WTC11 (cell line): ENCODE data around the gene ZBTB12. TPM values are rescaled to one million over a fixed set of nuclear protein-coding genes. Genes with fewer than 3 reads are reported as not detected.

ENCODE experiments used
- ATAC-seq: fragments of 200-7000 bp; cut with Tn5 transposase; 2 replicates; pipeline ENCODE4 v1.10.0; 2021; ENCODE audit warnings: mild to moderate bottlenecking, moderate library complexity
- CTCF ChIA-PET: fragments of 300-600 bp; sonication (Branson Sonifier 250); formaldehyde crosslinking; loops from one replicate; lab custom pipeline; 2021; ENCODE audit warnings: antibody characterized with exemption; lab: Charles Lee
- POLR2A ChIA-PET: fragments of 350-600 bp; sonication (Branson Sonifier 250); formaldehyde crosslinking; loops from one replicate; lab custom pipeline; 2021; ENCODE audit warnings: antibody characterized with exemption; lab: Charles Lee
- DNase-seq: peaks from one replicate; pipeline ENCODE4 v3.0.0; 2021; ENCODE audit warnings: low spot score
- H3K27ac Mint-ChIP-seq: 2 replicates; pipeline ENCODE4 v1.8.0; 2021; ENCODE audit warnings: mixed read lengths
- H3K27me3 Mint-ChIP-seq: 2 replicates; pipeline ENCODE4 v1.8.0; 2021; ENCODE audit warnings: low read depth, mild to moderate bottlenecking, moderate library complexity, mixed read lengths
- H3K36me3 Mint-ChIP-seq: 2 replicates; pipeline ENCODE4 v1.8.0; 2021; ENCODE audit warnings: mixed read lengths
- H3K4me1 Mint-ChIP-seq: 2 replicates; pipeline ENCODE4 v1.8.0; 2022; ENCODE audit warnings: mixed read lengths
- H3K4me3 Mint-ChIP-seq: 2 replicates; pipeline ENCODE4 v1.8.0; 2021; ENCODE audit warnings: mild to moderate bottlenecking, moderate library complexity, mixed read lengths
- H3K9me3 Mint-ChIP-seq: 2 replicates; pipeline ENCODE4 v1.8.0; 2021; ENCODE audit warnings: mixed read lengths
- ATF2 ChIP-seq: sonication (generic); formaldehyde crosslinking; IDR thresholded peaks from 2 replicates; pipeline ENCODE4 v1.8.1; 2022; ENCODE audit warnings: low read depth, missing genetic modification reagents, borderline replicate concordance
- CBFB ChIP-seq: sonication (generic); formaldehyde crosslinking; IDR thresholded peaks from 2 replicates; pipeline ENCODE4 v1.8.1; 2022; ENCODE audit warnings: mild to moderate bottlenecking, low read depth, missing genetic modification reagents
- E2F1 ChIP-seq: sonication (generic); formaldehyde crosslinking; IDR thresholded peaks from 2 replicates; pipeline ENCODE4 v1.8.0; 2022; ENCODE audit warnings: mild to moderate bottlenecking, missing genetic modification reagents
- GRHL2 ChIP-seq: fragments of 250-450 bp; sonication (Bioruptor Pico); IDR thresholded peaks from 2 replicates; pipeline ENCODE4 v1.8.0; 2022; ENCODE audit warnings: mild to moderate bottlenecking, moderate library complexity; ENCODE audit not compliant: insufficient replicate concordance, severe bottlenecking
- IRF2 ChIP-seq: sonication (generic); formaldehyde crosslinking; IDR thresholded peaks from 2 replicates; pipeline ENCODE4 v1.8.0; 2022; ENCODE audit warnings: low read depth, missing genetic modification reagents, borderline replicate concordance
- JUN ChIP-seq: sonication (generic); formaldehyde crosslinking; IDR thresholded peaks from 2 replicates; pipeline ENCODE4 v1.8.0; 2023; ENCODE audit warnings: mild to moderate bottlenecking, missing genetic modification reagents
- MYBL2 ChIP-seq: sonication (generic); formaldehyde crosslinking; IDR thresholded peaks from 2 replicates; pipeline ENCODE4 v1.8.1; 2023; ENCODE audit warnings: mild to moderate bottlenecking, moderate library complexity, missing genetic modification reagents
- NR3C1 ChIP-seq: sonication (generic); formaldehyde crosslinking; conservative IDR thresholded peaks from 2 replicates; pipeline ENCODE4 v1.8.1; 2023; ENCODE audit warnings: low read depth, mild to moderate bottlenecking, missing genetic modification reagents
- PRRX2 ChIP-seq: fragments of 250-450 bp; sonication (Bioruptor Pico); IDR thresholded peaks from 2 replicates; pipeline ENCODE4 v1.8.0; 2021; ENCODE audit warnings: mild to moderate bottlenecking
- SMAD3 ChIP-seq: sonication (generic); formaldehyde crosslinking; IDR thresholded peaks from 2 replicates; pipeline ENCODE4 v1.8.0; 2022; ENCODE audit warnings: missing genetic modification reagents, mild to moderate bottlenecking, borderline replicate concordance
- SOX15 ChIP-seq: fragments of 250-450 bp; sonication (Bioruptor Pico); IDR thresholded peaks from 2 replicates; pipeline ENCODE4 v1.9.0; 2021; ENCODE audit warnings: mild to moderate bottlenecking
- TEAD4 ChIP-seq: sonication (generic); formaldehyde crosslinking; IDR thresholded peaks from 2 replicates; pipeline ENCODE4 v1.8.0; 2022; ENCODE audit warnings: mild to moderate bottlenecking, missing genetic modification reagents
- USF1 ChIP-seq: sonication (generic); formaldehyde crosslinking; IDR thresholded peaks from 2 replicates; pipeline ENCODE4 v1.8.0; 2022; ENCODE audit warnings: mild to moderate bottlenecking, missing genetic modification reagents
- USF2 ChIP-seq: sonication (generic); formaldehyde crosslinking; IDR thresholded peaks from 2 replicates; pipeline ENCODE4 v1.8.1; 2023; ENCODE audit warnings: mild to moderate bottlenecking, missing genetic modification reagents, moderate library complexity
- ZNF138 ChIP-seq: sonication (generic); formaldehyde crosslinking; conservative IDR thresholded peaks from 2 replicates; pipeline ENCODE4 v1.8.1; 2022; ENCODE audit warnings: mild to moderate bottlenecking, moderate library complexity, missing genetic modification reagents
- ZNF232 ChIP-seq: sonication (generic); formaldehyde crosslinking; IDR thresholded peaks from 2 replicates; pipeline ENCODE4 v1.8.0; 2022; ENCODE audit warnings: mild to moderate bottlenecking, missing genetic modification reagents
- ZNF416 ChIP-seq: fragments of 250-450 bp; sonication (Bioruptor Pico); IDR thresholded peaks from 2 replicates; pipeline ENCODE4 v1.9.0; 2021; ENCODE audit warnings: mild to moderate bottlenecking, inconsistent platforms
- ZNF671 ChIP-seq: fragments of 250-450 bp; sonication (Bioruptor Pico); IDR thresholded peaks from 2 replicates; pipeline ENCODE4 v1.8.0; 2021; ENCODE audit warnings: mild to moderate bottlenecking
- ZSCAN18 ChIP-seq: fragments of 250-450 bp; sonication (Bioruptor Pico); IDR thresholded peaks from 2 replicates; pipeline ENCODE4 v2.1.2; 2022; ENCODE audit warnings: mild to moderate bottlenecking, moderate library complexity
- total RNA-seq: library from RNA; stranded (reverse); gene quantifications from 3 replicates; pipeline ENCODE4 v1.2.3, GENCODE V29; 2021
- TF ChIP-seq, protein P1 (sequence below): sonication (generic); formaldehyde crosslinking; IDR thresholded peaks from 2 replicates; pipeline ENCODE4 v1.8.0; 2022; ENCODE audit warnings: mild to moderate bottlenecking, missing genetic modification reagents
- TF ChIP-seq, protein P2 (sequence below): sonication (generic); formaldehyde crosslinking; IDR thresholded peaks from 2 replicates; pipeline ENCODE4 v1.8.1; 2022; ENCODE audit warnings: low read depth, mild to moderate bottlenecking, moderate library complexity, missing genetic modification reagents, borderline replicate concordance
- TF ChIP-seq, protein P3 (sequence below): sonication (generic); formaldehyde crosslinking; IDR thresholded peaks from 2 replicates; pipeline ENCODE4 v1.8.1; 2022; ENCODE audit warnings: missing genetic modification reagents, borderline replicate concordance
- TF ChIP-seq, protein P4 (sequence below): sonication (generic); formaldehyde crosslinking; IDR thresholded peaks from 2 replicates; pipeline ENCODE4 v1.8.1; 2023; ENCODE audit warnings: mild to moderate bottlenecking, missing genetic modification reagents

Gene ZBTB12
- total RNA-seq, 1 experiment from 2014 or later, result 24.0 TPM

GRCh38 chr6:31935823-31936222 is 33.9 kb upstream of the ZBTB12 start:
- Mint-ChIP-seq H3K27ac (no peak overlapping the region), H3K4me1 (peaks cover 7% of the 10 kb centered on the region), H3K36me3 (no peaks in the 10 kb centered on the region), H3K27me3 (peaks cover 10% of the 10 kb centered on the region), H3K4me3 (no peak overlapping the region), H3K9me3 (peaks cover 12% of the 10 kb centered on the region)
- no peak for DNase-seq
- ChIA-PET CTCF (no interaction called here), POLR2A (no interaction called here)
- no peak for ATAC-seq
- TF ChIP-seq TEAD4 (CRISPR knock-in tag) (no peak), IRF2 (CRISPR knock-in tag) (no peak), PRRX2 (no peak), MYBL2 (no peak)
- TF ChIP-seq, protein P1, sequence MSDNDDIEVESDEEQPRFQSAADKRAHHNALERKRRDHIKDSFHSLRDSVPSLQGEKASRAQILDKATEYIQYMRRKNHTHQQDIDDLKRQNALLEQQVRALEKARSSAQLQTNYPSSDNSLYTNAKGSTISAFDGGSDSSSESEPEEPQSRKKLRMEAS (CRISPR knock-in tag), result no peak

GRCh38 chr6:31935021-31935420 is 33.1 kb upstream of the ZBTB12 start:
- peaks cover 10% of the 10 kb centered on the region for H3K27me3 Mint-ChIP-seq
- CTCF ChIA-PET, result no interaction called here
- H3K9me3 Mint-ChIP-seq, result peaks cover 13% of the 10 kb centered on the region
- peaks cover under 1% of the 10 kb centered on the region; the same call in 1 of the 2 replicates for H3K4me1 Mint-ChIP-seq
- ATAC-seq (no peak), DNase-seq (no peak)
- no peak overlapping the region for H3K4me3 Mint-ChIP-seq
- no peak overlapping the region for H3K27ac Mint-ChIP-seq
- TF ChIP-seq SOX15, result no peak
- TF ChIP-seq, protein P2, sequence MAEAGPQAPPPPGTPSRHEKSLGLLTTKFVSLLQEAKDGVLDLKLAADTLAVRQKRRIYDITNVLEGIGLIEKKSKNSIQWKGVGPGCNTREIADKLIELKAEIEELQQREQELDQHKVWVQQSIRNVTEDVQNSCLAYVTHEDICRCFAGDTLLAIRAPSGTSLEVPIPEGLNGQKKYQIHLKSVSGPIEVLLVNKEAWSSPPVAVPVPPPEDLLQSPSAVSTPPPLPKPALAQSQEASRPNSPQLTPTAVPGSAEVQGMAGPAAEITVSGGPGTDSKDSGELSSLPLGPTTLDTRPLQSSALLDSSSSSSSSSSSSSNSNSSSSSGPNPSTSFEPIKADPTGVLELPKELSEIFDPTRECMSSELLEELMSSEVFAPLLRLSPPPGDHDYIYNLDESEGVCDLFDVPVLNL (CRISPR knock-in tag), result no peak
- TF ChIP-seq MYBL2, result no peak
- TF ChIP-seq USF2 (CRISPR knock-in tag), result no peak
- TF ChIP-seq CBFB (CRISPR knock-in tag), result no peak
- no peak for TF ChIP-seq ZSCAN18
- TF ChIP-seq, protein P3, sequence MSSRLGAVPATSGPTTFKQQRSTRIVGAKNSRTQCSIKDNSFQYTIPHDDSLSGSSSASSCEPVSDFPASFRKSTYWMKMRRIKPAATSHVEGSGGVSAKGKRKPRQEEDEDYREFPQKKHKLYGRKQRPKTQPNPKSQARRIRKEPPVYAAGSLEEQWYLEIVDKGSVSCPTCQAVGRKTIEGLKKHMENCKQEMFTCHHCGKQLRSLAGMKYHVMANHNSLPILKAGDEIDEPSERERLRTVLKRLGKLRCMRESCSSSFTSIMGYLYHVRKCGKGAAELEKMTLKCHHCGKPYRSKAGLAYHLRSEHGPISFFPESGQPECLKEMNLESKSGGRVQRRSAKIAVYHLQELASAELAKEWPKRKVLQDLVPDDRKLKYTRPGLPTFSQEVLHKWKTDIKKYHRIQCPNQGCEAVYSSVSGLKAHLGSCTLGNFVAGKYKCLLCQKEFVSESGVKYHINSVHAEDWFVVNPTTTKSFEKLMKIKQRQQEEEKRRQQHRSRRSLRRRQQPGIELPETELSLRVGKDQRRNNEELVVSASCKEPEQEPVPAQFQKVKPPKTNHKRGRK (CRISPR knock-in tag), result no peak
- no peak for TF ChIP-seq ZNF671
- TF ChIP-seq ATF2 (CRISPR knock-in tag), result no peak
- no peak for TF ChIP-seq ZNF416
- no peak for TF ChIP-seq JUN
- POLR2A ChIA-PET, result no interaction called here
- no peaks in the 10 kb centered on the region for H3K36me3 Mint-ChIP-seq

- no peak overlapping the region for H3K27ac Mint-ChIP-seq
- CTCF ChIA-PET, result no interaction called here
- peaks cover 10% of the 10 kb centered on the region for H3K27me3 Mint-ChIP-seq
- POLR2A ChIA-PET, result interaction anchor here (0.6 kb wide), 1 partner anchor 50 kb away, joined by 3 read pairs; no protein-coding TSS in a partner anchor
- no peak overlapping the region for H3K4me3 Mint-ChIP-seq
- no peaks in the 10 kb centered on the region for H3K36me3 Mint-ChIP-seq
- ATAC-seq (no peak), DNase-seq (no peak)
- no peaks in the 10 kb centered on the region for H3K4me1 Mint-ChIP-seq
- peaks cover 13% of the 10 kb centered on the region for H3K9me3 Mint-ChIP-seq
- no peak for TF ChIP-seq USF1
- no peak for TF ChIP-seq NR3C1 (CRISPR knock-in tag)
- TF ChIP-seq SMAD3 (CRISPR knock-in tag), result no peak
- TF ChIP-seq E2F1 (CRISPR knock-in tag), result no peak
- TF ChIP-seq, protein P4, sequence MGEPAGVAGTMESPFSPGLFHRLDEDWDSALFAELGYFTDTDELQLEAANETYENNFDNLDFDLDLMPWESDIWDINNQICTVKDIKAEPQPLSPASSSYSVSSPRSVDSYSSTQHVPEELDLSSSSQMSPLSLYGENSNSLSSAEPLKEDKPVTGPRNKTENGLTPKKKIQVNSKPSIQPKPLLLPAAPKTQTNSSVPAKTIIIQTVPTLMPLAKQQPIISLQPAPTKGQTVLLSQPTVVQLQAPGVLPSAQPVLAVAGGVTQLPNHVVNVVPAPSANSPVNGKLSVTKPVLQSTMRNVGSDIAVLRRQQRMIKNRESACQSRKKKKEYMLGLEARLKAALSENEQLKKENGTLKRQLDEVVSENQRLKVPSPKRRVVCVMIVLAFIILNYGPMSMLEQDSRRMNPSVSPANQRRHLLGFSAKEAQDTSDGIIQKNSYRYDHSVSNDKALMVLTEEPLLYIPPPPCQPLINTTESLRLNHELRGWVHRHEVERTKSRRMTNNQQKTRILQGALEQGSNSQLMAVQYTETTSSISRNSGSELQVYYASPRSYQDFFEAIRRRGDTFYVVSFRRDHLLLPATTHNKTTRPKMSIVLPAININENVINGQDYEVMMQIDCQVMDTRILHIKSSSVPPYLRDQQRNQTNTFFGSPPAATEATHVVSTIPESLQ, result no peak
- no peak for TF ChIP-seq GRHL2 (CRISPR knock-in tag)
- TF ChIP-seq ZNF232 (CRISPR knock-in tag), result no peak
- no peak for TF ChIP-seq ZNF138 (CRISPR knock-in tag)
Observed at GRCh38 chr6:31933537-31933936, 31.7 kb upstream of the ZBTB12 start.
